Medulla oblongata (tissue), 1 donor: ENCODE measurements around the gene BTBD19.
"Not testable (repeated sequence)": the region's sequence is repeated elsewhere in the genome, so short reads cannot be mapped to it uniquely, and the experiment has no call there.

Experiments used
- DNase-seq: peaks from one replicate; pipeline ENCODE4 v3.0.0-alpha.2; 2015; ENCODE audit errors: extremely low spot score

The BTBD19 gene

GRCh38 chr1:44808938-44809917, 905 bp downstream of the BTBD19 start:
- DNase-seq = peak; percentile 65

- peak; percentile 69 for DNase-seq
Measured at GRCh38 chr1:44810101-44810761, 1.9 kb downstream of the BTBD19 start.

DNA sequence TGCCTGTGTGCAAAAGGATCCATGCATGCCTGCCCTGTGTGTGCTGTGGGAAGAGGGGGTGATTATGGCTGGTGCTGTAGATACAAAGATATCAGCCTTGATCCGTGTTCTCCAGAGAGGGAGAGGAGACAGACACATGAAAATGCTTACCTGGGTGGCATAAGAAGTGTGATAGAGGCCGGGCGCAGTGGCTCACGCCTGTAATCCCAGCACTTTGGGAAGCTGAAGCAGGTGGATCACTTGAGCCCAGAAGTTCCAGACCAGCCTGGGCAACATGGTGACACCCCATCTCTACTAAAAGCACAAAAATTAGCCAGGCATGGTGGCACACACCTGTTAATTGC, 2.4 kb downstream of the BTBD19 start:
- not testable (repeated sequence) for DNase-seq

DNA sequence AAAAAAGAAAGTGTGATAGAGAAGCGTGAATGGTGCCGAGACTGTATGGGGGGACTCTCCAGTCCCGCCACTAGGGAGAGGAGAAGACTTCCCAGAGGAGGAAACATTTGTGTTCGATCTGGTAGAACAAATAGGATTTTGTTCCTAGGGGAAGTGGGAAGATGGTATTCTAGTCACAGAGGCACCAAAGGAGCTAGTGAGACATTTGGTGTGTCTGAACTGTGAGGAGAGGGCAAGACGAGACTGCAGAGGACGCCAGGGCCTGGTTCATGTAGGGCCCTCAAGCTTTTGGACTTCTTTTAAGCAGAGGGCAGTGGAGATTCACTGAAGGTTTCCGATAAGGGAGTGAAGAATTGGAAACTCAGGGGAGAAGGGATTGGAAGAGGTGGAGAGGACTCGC, 2.9 kb downstream of the BTBD19 start:
- no peak for DNase-seq

- peak; percentile 19 for DNase-seq
Measured at GRCh38 chr1:44812822-44813543, 4.7 kb downstream of the BTBD19 start.

GRCh38 chr1:44815926-44816325, 7.6 kb downstream of the BTBD19 start:
- not testable (repeated sequence) for DNase-seq

- DNase-seq = no peak
Measured at GRCh38 chr1:44817307-44817706, 9.0 kb downstream of the BTBD19 start.

GRCh38 chr1:44817771-44818495, 9.6 kb downstream of the BTBD19 start:
- no peak for DNase-seq

GRCh38 chr1:44819196-44819607, 10.9 kb downstream of the BTBD19 start:
- no peak for DNase-seq

DNA sequence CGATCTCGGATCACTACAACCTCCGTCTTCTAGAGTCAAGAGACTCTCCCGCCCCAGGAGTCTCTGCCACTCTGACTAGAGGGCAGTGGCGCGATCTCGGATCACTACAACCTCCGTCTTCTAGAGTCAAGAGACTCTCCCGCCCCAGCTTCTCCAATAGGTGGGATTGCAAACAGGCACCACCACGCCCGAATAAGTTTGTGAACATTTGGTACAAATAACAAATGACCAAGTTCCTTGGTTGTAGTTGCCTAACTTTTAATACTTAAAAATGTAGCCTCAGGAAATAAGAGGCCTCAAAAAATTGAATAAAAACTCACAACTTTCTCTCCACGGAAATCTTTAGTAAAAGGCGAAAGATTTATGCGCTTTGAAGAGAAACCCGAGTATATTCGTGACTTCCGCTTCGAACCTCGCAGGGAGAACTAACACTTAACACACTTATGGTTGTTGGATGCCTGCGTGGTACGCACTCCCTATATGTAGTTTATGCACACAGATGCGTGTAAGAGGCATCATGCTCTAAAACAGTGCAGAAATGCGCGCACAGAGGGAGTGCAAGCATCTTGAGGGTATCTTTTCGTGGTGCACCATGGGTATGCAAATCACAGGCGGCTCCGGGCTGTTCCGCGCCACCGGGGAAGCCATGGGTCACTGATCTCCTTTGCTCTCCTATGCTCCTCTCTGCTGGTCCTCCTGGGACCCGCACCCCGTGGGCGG, 11.4 kb downstream of the BTBD19 start:
- DNase-seq = peak; percentile 87

DNA sequence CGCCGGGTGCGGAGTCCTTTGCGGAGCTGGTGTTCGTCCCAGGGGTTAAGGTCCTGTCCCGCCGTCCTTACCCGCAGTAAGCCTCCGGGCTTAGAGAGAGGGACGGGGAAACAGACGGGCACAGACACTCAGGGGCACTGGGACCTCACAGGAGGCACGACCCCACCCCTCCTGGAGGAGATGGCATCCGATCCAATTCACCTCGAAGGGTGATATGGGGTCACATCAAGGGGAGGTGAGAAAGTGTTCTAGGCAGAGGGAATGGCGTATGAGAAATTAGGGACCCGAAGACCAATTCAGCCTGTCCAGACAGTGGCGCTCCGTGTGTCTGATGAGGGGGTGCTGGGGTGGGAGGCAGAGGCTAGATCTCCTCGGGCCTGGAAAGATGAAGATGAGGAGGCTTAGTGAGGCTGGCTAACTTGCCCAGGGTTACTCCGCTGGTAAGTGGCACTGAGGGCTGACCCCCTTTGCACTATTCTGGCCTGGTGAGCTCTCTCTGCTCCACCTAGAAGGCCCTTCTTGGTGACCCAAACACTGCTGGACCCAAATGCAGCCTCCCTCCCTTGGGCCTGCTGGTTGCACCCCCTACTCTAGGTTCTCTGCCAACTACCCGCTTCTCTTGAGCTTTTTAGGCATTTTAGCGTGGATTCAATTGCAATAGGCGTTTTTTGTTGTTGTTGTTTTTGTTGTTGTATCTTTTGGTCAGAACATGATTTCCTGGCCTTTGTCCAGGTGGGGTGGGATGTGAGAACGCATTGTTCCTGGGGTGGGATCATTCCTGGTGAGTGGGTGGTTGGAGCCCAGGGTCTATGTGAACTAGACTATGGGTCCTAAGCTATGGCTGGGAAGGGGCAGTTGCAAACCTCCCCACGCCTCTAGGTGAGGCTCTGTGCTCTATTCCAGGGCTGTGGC, 12.3 kb downstream of the BTBD19 start:
- no peak for DNase-seq

DNA sequence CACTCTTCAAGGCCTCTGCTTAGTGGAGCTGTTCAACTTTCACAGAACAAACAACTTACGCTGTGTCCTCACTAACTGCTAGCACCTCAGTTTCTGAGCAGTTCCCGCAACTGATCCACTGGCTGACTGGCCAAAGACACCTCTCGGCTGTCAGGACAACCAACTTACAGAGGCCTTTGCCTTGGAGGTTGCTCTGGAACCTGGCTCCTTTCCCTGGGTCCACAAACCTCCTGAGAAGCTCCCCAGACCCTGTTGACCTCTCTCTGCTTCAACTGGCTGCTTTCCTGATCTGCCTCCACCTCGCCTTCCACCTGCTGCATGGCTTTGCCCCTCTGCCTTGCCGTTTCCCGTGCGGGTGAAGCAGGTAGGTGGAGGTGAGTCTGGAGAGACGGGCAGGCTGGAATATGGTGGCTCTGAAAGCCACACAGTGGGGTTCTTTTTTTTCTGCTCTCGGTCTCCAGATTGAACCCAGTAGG, 13.0 kb downstream of the BTBD19 start:
- no peak for DNase-seq

- no peak for DNase-seq
Measured at GRCh38 chr1:44822131-44822701, 13.9 kb downstream of the BTBD19 start.

DNA sequence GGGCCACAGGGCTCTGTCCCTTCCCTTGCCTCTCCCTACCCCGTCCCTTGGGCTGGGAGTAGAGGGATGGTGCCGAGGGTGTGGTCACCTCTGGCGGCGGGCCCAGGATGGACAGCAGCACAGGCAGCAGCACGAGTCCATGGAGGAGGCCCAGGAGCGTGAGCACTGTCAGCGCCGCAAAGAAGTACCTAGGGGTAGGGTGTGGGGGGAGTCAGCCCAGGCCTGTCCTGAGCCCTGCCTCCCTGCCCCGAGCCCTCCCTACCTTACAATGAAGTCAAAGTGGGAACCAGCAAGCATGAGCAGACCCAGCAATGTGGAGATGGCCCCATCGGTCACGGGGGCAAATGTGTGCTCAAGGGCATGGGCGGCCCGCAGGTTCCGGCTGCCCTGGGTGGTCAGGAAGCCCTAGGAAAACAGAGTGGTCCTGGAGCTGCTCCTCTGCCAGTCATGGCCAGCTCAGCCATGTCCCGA, 14.7 kb downstream of the BTBD19 start:
- DNase-seq = no peak

DNA sequence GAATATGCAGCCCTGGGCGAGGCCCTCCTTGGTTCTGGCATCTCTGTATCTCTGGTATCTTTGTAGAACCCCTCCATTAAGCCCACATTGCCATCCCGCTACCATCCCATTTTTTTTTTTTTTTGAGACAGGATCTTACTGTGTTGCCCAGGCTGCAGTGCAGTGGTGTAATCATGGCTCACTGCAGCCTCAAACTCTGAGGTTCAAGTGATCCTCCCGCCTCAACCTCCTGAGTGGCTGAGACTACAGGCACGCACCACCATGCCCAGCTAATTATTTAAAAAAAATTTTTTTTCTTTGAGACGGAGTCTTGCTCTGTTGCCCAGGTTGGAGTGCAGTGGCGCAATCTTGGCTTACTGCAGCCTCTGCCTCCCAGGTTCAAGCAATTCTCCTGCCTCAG, 16.1 kb downstream of the BTBD19 start:
- DNase-seq = not testable (repeated sequence)

GRCh38 chr1:44826375-44827196, 18.3 kb downstream of the BTBD19 start:
- DNase-seq = peak; percentile 77

GRCh38 chr1:44827197-44828002, 19.1 kb downstream of the BTBD19 start:
- DNase-seq = no peak
